GM23338 (cell line): ENCODE results near the gene HCRT. TPM values are rescaled to one million over a fixed set of nuclear protein-coding genes. Genes with fewer than 3 reads are reported as not detected.
A peak's percentile ranks its signal among the peaks of the same experiment; 100 is the strongest.

ENCODE experiments used
- ATAC-seq: fragments of 200-7000 bp; cut with Tn5 transposase; 3 replicates; pipeline ENCODE4 v1.9.1; 2020
- DNase-seq: peaks from one replicate; pipeline ENCODE4 v3.0.0-alpha.2; 2015; ENCODE audit warnings: low spot score
- H2AFZ ChIP-seq: fragments of 200-600 bp; sonication (generic); 2 replicates; pipeline ENCODE4 v1.8.0; 2016; ENCODE audit warnings: antibody characterized with exemption, mild to moderate bottlenecking, moderate library complexity
- H3F3A ChIP-seq: fragments of 200-600 bp; sonication (generic); replicated peaks from 2 replicates; pipeline ENCODE4 v1.8.0; 2017; ENCODE audit warnings: antibody characterized with exemption, mixed run types, low read depth
- H3K27ac ChIP-seq: fragments of 200-600 bp; sonication (generic); 2 replicates; pipeline ENCODE4 v1.6.1; 2016; ENCODE audit warnings: low read depth
- H3K27me3 ChIP-seq: fragments of 200-600 bp; sonication (generic); 2 replicates; pipeline ENCODE4 v1.8.0; 2016; ENCODE audit warnings: mild to moderate bottlenecking, mixed run types, moderate library complexity; ENCODE audit not compliant: insufficient read depth
- H3K36me3 ChIP-seq: fragments of 200-600 bp; sonication (generic); 2 replicates; pipeline ENCODE4 v1.8.0; 2016; ENCODE audit warnings: mild to moderate bottlenecking; ENCODE audit not compliant: insufficient read depth
- H3K4me1 ChIP-seq: fragments of 200-600 bp; sonication (generic); 2 replicates; pipeline ENCODE4 v1.8.0; 2016; ENCODE audit warnings: mild to moderate bottlenecking, moderate library complexity; ENCODE audit not compliant: insufficient read depth
- H3K4me2 ChIP-seq: fragments of 200-600 bp; sonication (generic); 2 replicates; pipeline ENCODE4 v1.7.1; 2017; ENCODE audit warnings: mixed run types
- H3K4me3 ChIP-seq: fragments of 200-600 bp; sonication (generic); 2 replicates; pipeline ENCODE4 v1.6.1; 2016; ENCODE audit warnings: mixed run types
- H3K79me2 ChIP-seq: fragments of 200-600 bp; sonication (generic); replicated peaks from 2 replicates; pipeline ENCODE4 v1.8.0; 2017; ENCODE audit warnings: mild to moderate bottlenecking; ENCODE audit not compliant: insufficient read depth
- H3K9me2 ChIP-seq: fragments of 200-600 bp; sonication (generic); 2 replicates; pipeline ENCODE4 v1.8.0; 2017; ENCODE audit not compliant: insufficient read depth
- H4K20me1 ChIP-seq: fragments of 200-600 bp; sonication (generic); replicated peaks from 2 replicates; pipeline ENCODE4 v1.8.0; 2017; ENCODE audit warnings: mild to moderate bottlenecking; ENCODE audit not compliant: insufficient read depth
- H3K27ac Mint-ChIP-seq: 2 replicates; pipeline ENCODE4 v1.8.0; 2020; ENCODE audit warnings: inconsistent platforms, mild to moderate bottlenecking, moderate library complexity, mixed read lengths
- H3K27me3 Mint-ChIP-seq: 3 replicates; pipeline ENCODE4 v1.8.0; 2022; ENCODE audit warnings: low read depth, mild to moderate bottlenecking, moderate library complexity, mixed read lengths, inconsistent platforms; ENCODE audit not compliant: insufficient read depth, poor library complexity
- H3K36me3 Mint-ChIP-seq: 3 replicates; pipeline ENCODE4 v1.8.0; 2021; ENCODE audit warnings: low read depth, mild to moderate bottlenecking, inconsistent platforms, moderate library complexity, mixed read lengths
- H3K4me1 Mint-ChIP-seq: 3 replicates; pipeline ENCODE4 v1.8.0; 2020; ENCODE audit warnings: mild to moderate bottlenecking, inconsistent platforms, mixed read lengths
- H3K4me3 Mint-ChIP-seq: 3 replicates; pipeline ENCODE4 v1.8.0; 2021; ENCODE audit warnings: moderate library complexity, mild to moderate bottlenecking, inconsistent platforms, mixed read lengths
- H3K9me3 Mint-ChIP-seq: 3 replicates; pipeline ENCODE4 v1.8.0; 2020; ENCODE audit warnings: moderate library complexity, mild to moderate bottlenecking, inconsistent platforms, mixed read lengths
- CREB1 ChIP-seq: fragments of 250-450 bp; sonication (Bioruptor Pico); IDR thresholded peaks from 2 replicates; pipeline ENCODE4 v1.5.0; 2020; ENCODE audit warnings: low read depth, mild to moderate bottlenecking, moderate library complexity
- ETS1 ChIP-seq: IDR thresholded peaks from 2 replicates; pipeline ENCODE4 v1.6.1; 2016; ENCODE audit warnings: antibody characterized with exemption
- EZH2 ChIP-seq: fragments of 200-600 bp; sonication (generic); IDR thresholded peaks from one replicate; pipeline ENCODE4 v1.8.0; 2017; ENCODE audit warnings: antibody characterized with exemption, mild to moderate bottlenecking, low read depth; ENCODE audit not compliant: unreplicated experiment
- EZH2phosphoT487 ChIP-seq: fragments of 200-600 bp; sonication (generic); IDR thresholded peaks from one replicate; pipeline ENCODE4 v1.8.1; 2018; ENCODE audit warnings: antibody characterized with exemption; ENCODE audit not compliant: unreplicated experiment
- STAT1 ChIP-seq: IDR thresholded peaks from one replicate; pipeline ENCODE4 v1.6.1; 2016; ENCODE audit warnings: antibody characterized with exemption; ENCODE audit not compliant: unreplicated experiment
- ZNF331 ChIP-seq: fragments of 250-450 bp; sonication (Bioruptor Pico); IDR thresholded peaks from 2 replicates; pipeline ENCODE4 v1.5.0; 2020; ENCODE audit warnings: low read depth, mild to moderate bottlenecking, moderate library complexity
- ZNF462 ChIP-seq: fragments of 250-450 bp; sonication (Bioruptor Pico); IDR thresholded peaks from 2 replicates; pipeline ENCODE4 v1.5.0; 2020; ENCODE audit warnings: mild to moderate bottlenecking, moderate library complexity
- polyA plus RNA-seq: library from polyadenylated mRNA; unstranded; fragments of >200 nt; fragmentation: Nextera tagmentation; extraction: Ambion mirVana; gene quantifications from 2 replicates; pipeline ENCODE4 v1.2.1, GENCODE V29; 2016
- total RNA-seq: library from RNA; depleted of rRNA; stranded (reverse); fragments of >200 nt; shearing (Covaris generic); gene quantifications from 2 replicates; pipeline ENCODE4 v1.2.3, GENCODE V29; 2014

HCRT gene
- total and polyA plus RNA-seq, 2 experiments from 2014 or later, result not detected

DNA sequence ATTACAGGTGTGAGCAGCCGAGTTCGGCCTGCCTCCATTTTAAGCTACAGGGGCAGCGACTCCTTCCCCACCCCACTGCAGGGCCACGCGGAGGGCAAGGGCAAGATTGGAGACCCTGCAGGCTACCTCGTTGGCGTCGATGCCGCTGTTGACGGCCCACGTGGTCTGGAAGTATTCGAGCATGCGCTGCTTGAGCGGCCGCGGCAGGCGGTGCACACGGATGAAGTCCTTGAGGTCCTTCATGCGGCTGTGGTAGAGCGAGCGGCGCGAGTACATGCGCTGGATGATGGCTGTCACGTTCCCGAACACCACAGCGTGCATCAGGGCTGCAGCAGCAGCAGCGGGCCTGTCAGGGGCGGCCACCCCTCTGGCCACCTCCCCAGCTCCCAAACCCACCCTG lies 15.9 kb downstream of the HCRT start:
- ATAC-seq, result no peak
- DNase-seq, result no peak
- Mint-ChIP-seq H3K4me1 (no peaks in the 10 kb centered on the region), H3K36me3 (no peaks in the 10 kb centered on the region), H3K9me3 (no peaks in the 10 kb centered on the region), H3K4me3 (no peak overlapping the region), H3K27me3 (peaks cover 22% of the 10 kb centered on the region), H3K27ac (no peak overlapping the region)
- Histone ChIP-seq H3K36me3 (no peaks in the 10 kb centered on the region), H3K9me2 (no peaks in the 10 kb centered on the region), H3K27ac (no peak overlapping the region), H3K4me3 (no peak overlapping the region), H3K27me3 (no peaks in the 10 kb centered on the region), H4K20me1 (no peaks in the 10 kb centered on the region; the same call in 1 of the 2 replicates), H3F3A (no peaks in the 10 kb centered on the region), H3K4me2 (no peak overlapping the region), H3K4me1 (no peaks in the 10 kb centered on the region), H3K79me2 (no peaks in the 10 kb centered on the region), H2AFZ (peak overlapping the region; percentile 14; the same call in 1 of the 2 replicates)
- TF ChIP-seq ETS1 (no peak), ZNF462 (CRISPR knock-in tag) (no peak), EZH2 (no peak), STAT1 (no peak), CREB1 (CRISPR knock-in tag) (no peak), ZNF331 (CRISPR knock-in tag) (no peak), EZH2phosphoT487 (no peak)
